ENCODE measurements around the gene RYR1. TPM values are rescaled to one million over a fixed set of nuclear protein-coding genes. Genes with fewer than 3 reads are reported as not detected.

Gene RYR1
- total and polyA plus RNA-seq, 2 of the 13 experiments (the other 11 are each of a cell fraction or from before 2014, with no cell fraction given) = 0.03 TPM; not detected in 1

- H3K9ac ChIP-seq (ENCODE audit: insufficient read depth, low read depth, low read length) = no peak overlapping the region
- ChIA-PET POLR2A (no interaction called here), CTCF (ENCODE audit: low intra/inter-chr PET ratio, low total read pairs) (no interaction called here)
- H3K27ac ChIP-seq (ENCODE audit: extremely low read length, insufficient read depth, low read length) = no peak overlapping the region
- intact Hi-C loops (cut with micrococcal nuclease; ENCODE audit: unreplicated experiment) (no loop called here), in situ Hi-C loops (cut with HindIII; ENCODE audit: extremely low pct_ligation_motif_present, low pct_unique_long_range_greater_than_20kb) (no loop called here)
- no peak overlapping the region for H3K4me3 ChIP-seq (replicated peaks in 1 of 3; ENCODE audit: insufficient read depth in 1 of 3, low read depth in 2 of 3, low read length in 3 of 3)
- peaks cover 4 to 20% of the 10 kb centered on the region in 2 experiments; a peak in 4 of 5 replicates for H3K27me3 ChIP-seq (ENCODE audit: control insufficient read depth in 1 of 2, insufficient read depth in 2 of 2, low read length in 2 of 2)
- H3K79me2 ChIP-seq (ENCODE audit: insufficient read depth, low read length) = no peaks in the 10 kb centered on the region
- H3K4me2 ChIP-seq (ENCODE audit: low read depth, low read length) = no peak overlapping the region
- DNase-seq (ENCODE audit: low spot score) = no peak
- no peaks in the 10 kb centered on the region for H4K20me1 ChIP-seq (ENCODE audit: insufficient read depth, low read length)
- no peak overlapping the region for H2AFZ ChIP-seq (ENCODE audit: low read length)
- no peak for TF ChIP-seq ZNF777 (CRISPR knock-in tag; IDR thresholded peaks at IDR 0.05)
- TF ChIP-seq MAFK (conservative IDR thresholded peaks at IDR 0.05 in 1 of 2, IDR thresholded peaks at IDR 0.05 in 1 of 2; ENCODE audit: low read length in 2 of 2) = no peak
- TF ChIP-seq NR2C2 (CRISPR knock-in tag; IDR thresholded peaks at IDR 0.05; ENCODE audit: borderline replicate concordance) = no peak
- no peak for TF ChIP-seq HDAC1 (CRISPR knock-in tag; IDR thresholded peaks at IDR 0.05)
- no peak for TF ChIP-seq ZNF282 (IDR thresholded peaks at IDR 0.05; ENCODE audit: partially characterized antibody)
- no peak for TF ChIP-seq NFKBIZ (CRISPR knock-in tag; IDR thresholded peaks at IDR 0.05)
- TF ChIP-seq NKX3-1 (CRISPR knock-in tag; IDR thresholded peaks at IDR 0.05) = no peak
- no peak for TF ChIP-seq MED1 (CRISPR knock-in tag; IDR thresholded peaks at IDR 0.05)
- no peak for TF ChIP-seq ZNF414 (CRISPR knock-in tag; IDR thresholded peaks at IDR 0.05)
- no peak for TF ChIP-seq THAP8 (CRISPR knock-in tag; IDR thresholded peaks at IDR 0.05; ENCODE audit: borderline replicate concordance)
- TF ChIP-seq ZNF276 (CRISPR knock-in tag; IDR thresholded peaks at IDR 0.05; ENCODE audit: low read depth) = no peak
- TF ChIP-seq PTBP1 (IDR thresholded peaks at IDR 0.05; ENCODE audit: low read depth, low read length, poor library complexity, severe bottlenecking) = no peak
- TF ChIP-seq ZBTB49 (CRISPR knock-in tag; IDR thresholded peaks at IDR 0.05; ENCODE audit: borderline replicate concordance) = no peak
- TF ChIP-seq U2AF2 (IDR thresholded peaks at IDR 0.05; ENCODE audit: low read depth, low read length) = no peak
- no peak for TF ChIP-seq SRSF1 (optimal IDR thresholded peaks at IDR 0.05; ENCODE audit: low read depth, low read length)
- BruUV-seq (replicated peaks) = no TSS peak
- no peaks in the 10 kb centered on the region for H3K36me3 ChIP-seq (replicated peaks in 1 of 2; ENCODE audit: control insufficient read depth in 1 of 2, insufficient read depth in 2 of 2, low read length in 2 of 2)
- no peaks in the 10 kb centered on the region for H3K4me1 ChIP-seq (ENCODE audit: insufficient read depth, low read length)
- no peak for ATAC-seq
- 71% methylated on average over 4 of the region's 9 CpGs for WGBS (ENCODE audit: low lambda C conversion rate)
- FAIRE-seq = no peak
- H3K9me3 ChIP-seq (ENCODE audit: low read length) = no peaks in the 10 kb centered on the region
Measured at GRCh38 chr19:38448225-38448624, 14.7 kb downstream of the RYR1 start.
